Liver (tissue), 9 donors: Measurements from ENCODE around the gene PLPP2. TPM values are rescaled to one million over a fixed set of nuclear protein-coding genes. Genes with fewer than 3 reads are reported as not detected.

ENCODE experiments used
- DNase-seq: peaks from one replicate; pipeline ENCODE4 v3.0.0-alpha.2; 2017; ENCODE audit warnings: low spot score
- H3K27ac ChIP-seq, 2 donors: one replicate each; pipeline ENCODE4 v1.7.0; 2013; ENCODE audit warnings: inconsistent platforms in 2 of 2, low read length in 2 of 2, control low read depth in 1 of 2, low read depth in 1 of 2, mild to moderate bottlenecking in 1 of 2
- H3K27me3 ChIP-seq, 4 donors: one replicate each; pipeline versions ENCODE4 v1.6.1 to v1.7.0; 2013; ENCODE audit warnings: low read length in 3 of 4, inconsistent platforms in 1 of 4, mild to moderate bottlenecking in 1 of 4, moderate library complexity in 1 of 4; ENCODE audit not compliant: control insufficient read depth in 4 of 4, insufficient read depth in 4 of 4
- H3K36me3 ChIP-seq, 4 donors: one replicate each; pipeline versions ENCODE4 v1.6.1 to v1.7.0; 2013; ENCODE audit warnings: low read length in 3 of 4, mild to moderate bottlenecking in 3 of 4, low read depth in 1 of 4, moderate library complexity in 1 of 4; ENCODE audit not compliant: control insufficient read depth in 4 of 4, insufficient read depth in 3 of 4
- H3K4me1 ChIP-seq, 4 donors: one replicate each; pipeline versions ENCODE4 v1.6.1 to v1.7.0; 2013; ENCODE audit warnings: low read length in 3 of 4, mild to moderate bottlenecking in 3 of 4, moderate library complexity in 1 of 4; ENCODE audit not compliant: control insufficient read depth in 4 of 4, insufficient read depth in 4 of 4
- H3K4me3 ChIP-seq, 3 donors: one replicate each; pipeline versions ENCODE4 v1.6.1 to v1.7.0; 2013; ENCODE audit warnings: low read length in 3 of 3, control low read depth in 1 of 3, low read depth in 1 of 3, mild to moderate bottlenecking in 1 of 3
- H3K9ac ChIP-seq, 2 donors: one replicate each; pipeline ENCODE4 v1.7.0; 2013; ENCODE audit warnings: low read length in 2 of 2, mild to moderate bottlenecking in 2 of 2, moderate library complexity in 2 of 2, control low read depth in 1 of 2, low read depth in 1 of 2
- H3K9me3 ChIP-seq, 4 donors: one replicate each; pipeline versions ENCODE4 v1.6.1 to v1.7.0; 2013; ENCODE audit warnings: low read length in 3 of 4; ENCODE audit not compliant: control insufficient read depth in 4 of 4
- EGR1 ChIP-seq, 2 donors: IDR thresholded peaks; 2 replicates each; pipeline ENCODE4 v1.6.1; 2016 to 2018; ENCODE audit warnings: antibody characterized with exemption in 2 of 2, low read depth in 2 of 2
- FOXA2 ChIP-seq: IDR thresholded peaks from 2 replicates; pipeline ENCODE4 v1.6.1; 2016; ENCODE audit warnings: antibody characterized with exemption
- GABPA ChIP-seq, 2 donors: IDR thresholded peaks in 1 of 2; conservative IDR thresholded peaks in 1 of 2; 2 replicates each; pipeline ENCODE4 v1.6.1; 2016; ENCODE audit warnings: antibody characterized with exemption in 2 of 2, mild to moderate bottlenecking in 1 of 2, moderate library complexity in 1 of 2
- HNF4A ChIP-seq, 2 donors: conservative IDR thresholded peaks; 2 replicates each; pipeline ENCODE4 v1.6.1; 2016; ENCODE audit warnings: antibody characterized with exemption in 2 of 2, mild to moderate bottlenecking in 2 of 2
- HNF4G ChIP-seq: IDR thresholded peaks from 2 replicates; pipeline ENCODE4 v1.6.1; 2016; ENCODE audit warnings: antibody characterized with exemption
- JUND ChIP-seq, 2 donors: IDR thresholded peaks; 2 replicates each; pipeline ENCODE4 v1.6.1; 2016; ENCODE audit warnings: antibody characterized with exemption in 2 of 2
- NR2F2 ChIP-seq: IDR thresholded peaks from 2 replicates; pipeline ENCODE4 v1.6.1; 2016; ENCODE audit warnings: antibody characterized with exemption
- RAD21 ChIP-seq, 2 donors: IDR thresholded peaks; 2 replicates each; pipeline ENCODE4 v1.6.1; 2016; ENCODE audit warnings: antibody characterized with exemption in 2 of 2, mild to moderate bottlenecking in 2 of 2
- RXRA ChIP-seq, 2 donors: IDR thresholded peaks; 2 replicates each; pipeline ENCODE4 v1.6.1; 2017 to 2018; ENCODE audit warnings: antibody characterized with exemption in 2 of 2, mild to moderate bottlenecking in 1 of 2
- SP1 ChIP-seq: IDR thresholded peaks from 2 replicates; pipeline ENCODE4 v1.6.1; 2018; ENCODE audit warnings: antibody characterized with exemption, mild to moderate bottlenecking
- TAF1 ChIP-seq: conservative IDR thresholded peaks from 2 replicates; pipeline ENCODE4 v1.6.1; 2016; ENCODE audit warnings: antibody characterized with exemption, mild to moderate bottlenecking
- YY1 ChIP-seq: IDR thresholded peaks from 2 replicates; pipeline ENCODE4 v1.6.1; 2016; ENCODE audit warnings: antibody characterized with exemption, mild to moderate bottlenecking
- WGBS: extraction: QIAGEN DNeasy Blood & Tissue Kit; methylation state at CpG from one replicate; pipeline ENCODE4 v1.1.7; 2013; 5-methylcytosine and 5-hydroxymethylcytosine counted together
- polyA plus RNA-seq, 2 donors: library from polyadenylated mRNA; stranded (reverse) in 1 of 2; unstranded in 1 of 2; fragments of 200-250 nt in 1 of 2; fragments of >200 nt in 1 of 2; fragmentation: Nextera tagmentation in 1 of 2; extraction: Ambion mirVana in 1 of 2; gene quantifications; one replicate each; pipeline versions ENCODE4 v1.2.1 to v1.2.3, GENCODE V29; 2013 to 2015
- total RNA-seq, 2 donors: library from RNA; depleted of rRNA; stranded (reverse); fragments of >200 nt; gene quantifications; one replicate each; pipeline ENCODE4 v1.2.3, GENCODE V29; 2014
- TF ChIP-seq, protein P1 (sequence below): IDR thresholded peaks from 2 replicates; pipeline ENCODE4 v1.6.1; 2016; ENCODE audit warnings: antibody characterized with exemption
- TF ChIP-seq, protein P2 (sequence below): IDR thresholded peaks from 2 replicates; pipeline ENCODE4 v1.6.1; 2016; ENCODE audit warnings: antibody characterized with exemption
- TF ChIP-seq, protein P3 (sequence below): IDR thresholded peaks from 2 replicates; pipeline ENCODE4 v1.6.1; 2016; ENCODE audit warnings: antibody characterized with exemption, mild to moderate bottlenecking
- donor health status: healthy.
- donor health status: healthy.
- donor health status: healthy.
- donor health status: healthy.
- donor health status: healthy.

PLPP2 gene
- total and polyA plus RNA-seq, 4 donors = 0.75 to 5.9 (median 2.0) TPM

DNA sequence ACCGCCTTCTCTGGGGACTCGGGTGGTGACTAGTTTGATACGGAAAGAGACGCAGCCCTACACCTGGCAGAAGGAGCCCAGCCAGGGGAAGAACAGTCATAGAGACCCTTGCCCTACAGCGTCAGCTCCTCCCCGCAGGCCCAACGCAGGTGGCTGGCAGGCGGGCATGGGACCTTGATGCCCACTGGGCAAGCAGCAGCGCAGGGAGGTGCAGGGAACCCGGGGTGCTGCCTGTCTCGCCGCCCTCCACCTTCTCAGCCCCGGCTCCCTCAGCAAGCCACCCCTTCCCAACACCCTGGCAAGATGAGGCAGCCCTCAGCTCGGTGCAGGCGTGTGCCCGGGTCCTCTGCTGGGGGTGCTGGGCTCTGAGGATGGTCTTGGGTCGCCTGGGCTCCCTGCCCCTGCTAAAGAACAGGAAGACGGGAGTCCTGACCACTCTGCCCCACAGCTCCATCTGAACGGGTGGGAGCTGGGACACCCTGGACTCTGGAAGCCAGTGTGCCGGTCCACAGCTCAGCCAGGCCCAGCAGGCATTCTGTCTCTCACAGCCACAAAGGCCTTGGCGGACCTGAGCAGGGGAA, 44.4 kb upstream of the PLPP2 start:
- no peaks in the 10 kb centered on the region for H3K27me3 ChIP-seq
- H3K4me1 ChIP-seq = peaks cover 0 to 2% (median 0%) of the 10 kb centered on the region in 4 donors
- WGBS = 97% methylated on average over 21 of the region's 21 CpGs
- H3K27ac ChIP-seq = no peak overlapping the region
- no peak overlapping the region for H3K9ac ChIP-seq
- H3K36me3 ChIP-seq = peaks cover 0 to 6% (median 4%) of the 10 kb centered on the region in 4 donors
- no peak overlapping the region for H3K4me3 ChIP-seq
- H3K9me3 ChIP-seq = peaks cover 0 to 3% (median 0%) of the 10 kb centered on the region in 4 donors
- no peak for DNase-seq
- TF ChIP-seq, protein P1, sequence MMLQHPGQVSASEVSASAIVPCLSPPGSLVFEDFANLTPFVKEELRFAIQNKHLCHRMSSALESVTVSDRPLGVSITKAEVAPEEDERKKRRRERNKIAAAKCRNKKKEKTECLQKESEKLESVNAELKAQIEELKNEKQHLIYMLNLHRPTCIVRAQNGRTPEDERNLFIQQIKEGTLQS = no peak
- TF ChIP-seq YY1 (no peak), HNF4G (no peak), TAF1 (no peak), HNF4A (conservative IDR thresholded peaks at IDR 0.05) (no peak), JUND (IDR thresholded peaks at IDR 0.05) (no peak), GABPA (IDR thresholded peaks at IDR 0.05 in 1 of 2, conservative IDR thresholded peaks at IDR 0.05 in 1 of 2) (no peak), EGR1 (IDR thresholded peaks at IDR 0.05; ENCODE audit: low read depth in 2 of 2) (no peak), FOXA2 (no peak), SP1 (no peak)
- TF ChIP-seq, protein P2, sequence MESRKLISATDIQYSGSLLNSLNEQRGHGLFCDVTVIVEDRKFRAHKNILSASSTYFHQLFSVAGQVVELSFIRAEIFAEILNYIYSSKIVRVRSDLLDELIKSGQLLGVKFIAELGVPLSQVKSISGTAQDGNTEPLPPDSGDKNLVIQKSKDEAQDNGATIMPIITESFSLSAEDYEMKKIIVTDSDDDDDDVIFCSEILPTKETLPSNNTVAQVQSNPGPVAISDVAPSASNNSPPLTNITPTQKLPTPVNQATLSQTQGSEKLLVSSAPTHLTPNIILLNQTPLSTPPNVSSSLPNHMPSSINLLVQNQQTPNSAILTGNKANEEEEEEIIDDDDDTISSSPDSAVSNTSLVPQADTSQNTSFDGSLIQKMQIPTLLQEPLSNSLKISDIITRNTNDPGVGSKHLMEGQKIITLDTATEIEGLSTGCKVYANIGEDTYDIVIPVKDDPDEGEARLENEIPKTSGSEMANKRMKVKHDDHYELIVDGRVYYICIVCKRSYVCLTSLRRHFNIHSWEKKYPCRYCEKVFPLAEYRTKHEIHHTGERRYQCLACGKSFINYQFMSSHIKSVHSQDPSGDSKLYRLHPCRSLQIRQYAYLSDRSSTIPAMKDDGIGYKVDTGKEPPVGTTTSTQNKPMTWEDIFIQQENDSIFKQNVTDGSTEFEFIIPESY = no peak

DNA sequence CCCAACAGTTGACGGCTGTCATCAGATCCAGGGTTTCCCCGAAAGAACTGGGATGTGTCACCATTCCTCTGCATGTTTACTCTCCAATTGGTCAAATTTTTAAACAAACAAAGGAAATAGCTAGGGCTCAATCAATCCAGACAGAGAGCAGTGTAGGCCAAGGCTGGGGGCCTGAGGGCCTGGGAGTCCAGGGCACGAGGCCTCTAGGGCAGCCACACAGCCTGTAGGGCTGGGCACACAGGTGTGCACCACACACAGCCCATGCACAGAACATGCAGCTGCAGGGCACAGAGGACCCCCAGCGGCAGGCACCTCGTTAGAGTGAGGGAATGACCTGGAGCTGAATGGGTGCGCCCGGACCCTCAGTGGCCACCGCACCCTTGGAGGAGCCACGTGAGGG, 43.9 kb upstream of the PLPP2 start:
- no peaks in the 10 kb centered on the region for H3K4me1 ChIP-seq
- H3K27ac ChIP-seq = no peak overlapping the region
- WGBS = 96% methylated on average over 9 of the region's 9 CpGs
- no peak for DNase-seq
- no peak overlapping the region for H3K4me3 ChIP-seq
- peaks cover 0 to 3% (median 0%) of the 10 kb centered on the region in 4 donors for H3K9me3 ChIP-seq
- H3K9ac ChIP-seq = no peak overlapping the region
- TF ChIP-seq RAD21 (IDR thresholded peaks at IDR 0.05) (no peak), FOXA2 (no peak), GABPA (IDR thresholded peaks at IDR 0.05 in 1 of 2, conservative IDR thresholded peaks at IDR 0.05 in 1 of 2) (no peak), HNF4G (no peak), TAF1 (no peak), NR2F2 (no peak), RXRA (IDR thresholded peaks at IDR 0.05) (no peak), SP1 (no peak), EGR1 (IDR thresholded peaks at IDR 0.05; ENCODE audit: low read depth in 2 of 2) (no peak), YY1 (no peak)
- TF ChIP-seq, protein P3, sequence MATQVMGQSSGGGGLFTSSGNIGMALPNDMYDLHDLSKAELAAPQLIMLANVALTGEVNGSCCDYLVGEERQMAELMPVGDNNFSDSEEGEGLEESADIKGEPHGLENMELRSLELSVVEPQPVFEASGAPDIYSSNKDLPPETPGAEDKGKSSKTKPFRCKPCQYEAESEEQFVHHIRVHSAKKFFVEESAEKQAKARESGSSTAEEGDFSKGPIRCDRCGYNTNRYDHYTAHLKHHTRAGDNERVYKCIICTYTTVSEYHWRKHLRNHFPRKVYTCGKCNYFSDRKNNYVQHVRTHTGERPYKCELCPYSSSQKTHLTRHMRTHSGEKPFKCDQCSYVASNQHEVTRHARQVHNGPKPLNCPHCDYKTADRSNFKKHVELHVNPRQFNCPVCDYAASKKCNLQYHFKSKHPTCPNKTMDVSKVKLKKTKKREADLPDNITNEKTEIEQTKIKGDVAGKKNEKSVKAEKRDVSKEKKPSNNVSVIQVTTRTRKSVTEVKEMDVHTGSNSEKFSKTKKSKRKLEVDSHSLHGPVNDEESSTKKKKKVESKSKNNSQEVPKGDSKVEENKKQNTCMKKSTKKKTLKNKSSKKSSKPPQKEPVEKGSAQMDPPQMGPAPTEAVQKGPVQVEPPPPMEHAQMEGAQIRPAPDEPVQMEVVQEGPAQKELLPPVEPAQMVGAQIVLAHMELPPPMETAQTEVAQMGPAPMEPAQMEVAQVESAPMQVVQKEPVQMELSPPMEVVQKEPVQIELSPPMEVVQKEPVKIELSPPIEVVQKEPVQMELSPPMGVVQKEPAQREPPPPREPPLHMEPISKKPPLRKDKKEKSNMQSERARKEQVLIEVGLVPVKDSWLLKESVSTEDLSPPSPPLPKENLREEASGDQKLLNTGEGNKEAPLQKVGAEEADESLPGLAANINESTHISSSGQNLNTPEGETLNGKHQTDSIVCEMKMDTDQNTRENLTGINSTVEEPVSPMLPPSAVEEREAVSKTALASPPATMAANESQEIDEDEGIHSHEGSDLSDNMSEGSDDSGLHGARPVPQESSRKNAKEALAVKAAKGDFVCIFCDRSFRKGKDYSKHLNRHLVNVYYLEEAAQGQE = no peak
- TF ChIP-seq, protein P2 = no peak
- TF ChIP-seq, protein P1 = no peak
- H3K36me3 ChIP-seq = peaks cover under 1 to 6% (median 4%) of the 10 kb centered on the region in 4 donors
- no peaks in the 10 kb centered on the region for H3K27me3 ChIP-seq
